GM18861 (cell line): ENCODE measurements around the gene RGR.

Experiments used
- ATAC-seq: cut with Tn5 transposase; IDR thresholded peaks from one replicate; pipeline ENCODE4 v1.9.1; 2021; ENCODE audit not compliant: unreplicated experiment

Gene RGR

GRCh38 chr10:84244651-84245270, at the start of gene RGR:
RGR (plus strand) TSS chr10:84245053; CDS start chr10:84245091, 38 bp downstream.
- ATAC-seq, result no peak

- ATAC-seq, result no peak
Measured at GRCh38 chr10:84196083-84196482, 48.8 kb upstream of the RGR start.

- no peak for ATAC-seq
Measured at GRCh38 chr10:84196941-84197340, 47.9 kb upstream of the RGR start.

GRCh38 chr10:84197643-84198042, 47.2 kb upstream of the RGR start:
- ATAC-seq, result no peak

GRCh38 chr10:84198206-84198915, 46.5 kb upstream of the RGR start:
- no peak for ATAC-seq

GRCh38 chr10:84200537-84201243, 44.2 kb upstream of the RGR start:
- ATAC-seq, result no peak

GRCh38 chr10:84201244-84201606, 43.6 kb upstream of the RGR start:
- no peak for ATAC-seq

- ATAC-seq, result no peak
Measured at GRCh38 chr10:84201682-84202081, 43.2 kb upstream of the RGR start.

GRCh38 chr10:84202349-84202748, 42.5 kb upstream of the RGR start:
- no peak for ATAC-seq

- ATAC-seq, result peak; percentile 80
Measured at GRCh38 chr10:84204122-84204521, 40.7 kb upstream of the RGR start.

GRCh38 chr10:84204610-84205009, 40.2 kb upstream of the RGR start:
- ATAC-seq, result no peak

GRCh38 chr10:84205049-84205852, 39.6 kb upstream of the RGR start:
- ATAC-seq, result peak; percentile 75

- no peak for ATAC-seq
Measured at GRCh38 chr10:84205853-84206525, 38.9 kb upstream of the RGR start.

- ATAC-seq, result no peak
Measured at GRCh38 chr10:84208023-84208422, 36.8 kb upstream of the RGR start.

GRCh38 chr10:84211566-84211965, 33.3 kb upstream of the RGR start:
- no peak for ATAC-seq

- ATAC-seq, result no peak
Measured at GRCh38 chr10:84212014-84212413, 32.8 kb upstream of the RGR start.

- no peak for ATAC-seq
Measured at GRCh38 chr10:84213076-84213475, 31.8 kb upstream of the RGR start.

GRCh38 chr10:84214046-84214572, 30.7 kb upstream of the RGR start:
- ATAC-seq, result no peak

GRCh38 chr10:84214612-84215235, 30.1 kb upstream of the RGR start:
- ATAC-seq, result peak; percentile 76

GRCh38 chr10:84216834-84217233, 28.0 kb upstream of the RGR start:
- no peak for ATAC-seq
